Sigmoid colon (tissue), 4 donors: Measurements from ENCODE around the gene HSF4.

ENCODE experiments used
- EP300 ChIP-seq, 4 donors: sonication (generic); formaldehyde crosslinking; IDR thresholded peaks; one replicate each; pipeline ENCODE4 v1.6.1; 2017; ENCODE audit warnings: antibody characterized with exemption in 4 of 4
- POLR2A ChIP-seq, 2 donors: fragments of 450-650 bp; IDR thresholded peaks; one replicate each; pipeline ENCODE4 v1.6.1; 2016; ENCODE audit warnings: antibody characterized with exemption in 2 of 2, mild to moderate bottlenecking in 2 of 2, moderate library complexity in 2 of 2
- POLR2AphosphoS5 ChIP-seq, 4 donors: sonication (generic); formaldehyde crosslinking; IDR thresholded peaks; one replicate each; pipeline ENCODE4 v1.6.1; 2017; ENCODE audit warnings: antibody characterized with exemption in 4 of 4
- TF ChIP-seq, protein P1 (sequence below), 4 experiments: fragments of 450-650 bp in 3 of 4; fragments of 200-600 bp in 1 of 4; IDR thresholded peaks; one replicate each; pipeline ENCODE4 v1.5.1; 2016 to 2019; ENCODE audit warnings: antibody characterized with exemption in 4 of 4, mild to moderate bottlenecking in 3 of 4, moderate library complexity in 2 of 4

DNA sequence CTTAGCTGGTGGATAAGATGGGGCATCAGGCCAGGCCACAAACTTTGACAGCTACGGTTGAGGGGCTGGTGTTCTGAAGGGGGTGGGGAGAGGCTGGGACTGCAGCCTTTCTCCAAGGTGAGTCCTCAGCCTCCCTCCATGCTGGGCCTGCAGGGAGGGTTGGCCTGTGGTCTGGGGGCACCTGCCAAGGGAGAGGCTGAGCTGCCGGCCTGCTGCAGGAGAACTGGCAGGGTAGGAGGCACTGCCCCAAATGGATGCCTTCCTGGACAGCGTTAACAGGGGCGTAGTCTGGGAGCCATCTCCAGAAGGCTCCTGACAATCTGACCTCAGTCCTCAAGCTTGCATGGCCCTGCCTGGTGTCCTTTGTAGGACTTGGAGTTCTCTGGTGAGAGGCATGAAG, 39.5 kb downstream of the HSF4 start:
- TF ChIP-seq, protein P1, sequence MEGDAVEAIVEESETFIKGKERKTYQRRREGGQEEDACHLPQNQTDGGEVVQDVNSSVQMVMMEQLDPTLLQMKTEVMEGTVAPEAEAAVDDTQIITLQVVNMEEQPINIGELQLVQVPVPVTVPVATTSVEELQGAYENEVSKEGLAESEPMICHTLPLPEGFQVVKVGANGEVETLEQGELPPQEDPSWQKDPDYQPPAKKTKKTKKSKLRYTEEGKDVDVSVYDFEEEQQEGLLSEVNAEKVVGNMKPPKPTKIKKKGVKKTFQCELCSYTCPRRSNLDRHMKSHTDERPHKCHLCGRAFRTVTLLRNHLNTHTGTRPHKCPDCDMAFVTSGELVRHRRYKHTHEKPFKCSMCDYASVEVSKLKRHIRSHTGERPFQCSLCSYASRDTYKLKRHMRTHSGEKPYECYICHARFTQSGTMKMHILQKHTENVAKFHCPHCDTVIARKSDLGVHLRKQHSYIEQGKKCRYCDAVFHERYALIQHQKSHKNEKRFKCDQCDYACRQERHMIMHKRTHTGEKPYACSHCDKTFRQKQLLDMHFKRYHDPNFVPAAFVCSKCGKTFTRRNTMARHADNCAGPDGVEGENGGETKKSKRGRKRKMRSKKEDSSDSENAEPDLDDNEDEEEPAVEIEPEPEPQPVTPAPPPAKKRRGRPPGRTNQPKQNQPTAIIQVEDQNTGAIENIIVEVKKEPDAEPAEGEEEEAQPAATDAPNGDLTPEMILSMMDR (IDR thresholded peaks at IDR 0.05), result no peak
- no peak for TF ChIP-seq POLR2AphosphoS5 (IDR thresholded peaks at IDR 0.05)
- no peak for TF ChIP-seq EP300 (IDR thresholded peaks at IDR 0.05)
- TF ChIP-seq POLR2A (IDR thresholded peaks at IDR 0.05), result no peak
